AG08396 (cell line): ENCODE data around the gene ZNF672.

ENCODE experiments used
- DNase-seq: peaks from one replicate; pipeline ENCODE4 v3.0.0; 2012; ENCODE audit warnings: low spot score, mixed read lengths

The ZNF672 gene

GRCh38 chr1:248890549-248891498 lies 52.8 kb downstream of the ZNF672 start:
- no peak for DNase-seq

GRCh38 chr1:248891758-248892157 lies 53.7 kb downstream of the ZNF672 start:
- no peak for DNase-seq

- no peak for DNase-seq
These were observed 54.6 kb downstream of the ZNF672 start for GRCh38 chr1:248892590-248892989.

- no peak for DNase-seq
These were observed 56.8 kb downstream of the ZNF672 start for GRCh38 chr1:248894837-248895236.

GRCh38 chr1:248897412-248898337 lies 59.7 kb downstream of the ZNF672 start:
- no peak for DNase-seq
